Naive thymus-derived CD4-positive, alpha-beta T cell (primary cell): Measurements from ENCODE around the gene PTK6. TPM values are rescaled to one million over a fixed set of nuclear protein-coding genes. Genes with fewer than 3 reads are reported as not detected.
A peak's percentile ranks its signal among the peaks of the same experiment; 100 is the strongest.

Experiments used
- ATAC-seq: fragments of 150-1000 bp; cut with Tn5 transposase; 2 replicates; pipeline ENCODE4 v1.10.0; 2021; ENCODE audit warnings: mild to moderate bottlenecking, moderate library complexity
- CTCF ChIA-PET: fragments of 350-600 bp; sonication (Branson Sonifier 250); formaldehyde crosslinking; loops from one replicate; lab custom pipeline; 2021; ENCODE audit warnings: antibody characterized with exemption; lab: Charles Lee
- POLR2A ChIA-PET: fragments of 350-600 bp; sonication (Branson Sonifier 250); formaldehyde crosslinking; loops from one replicate; lab custom pipeline; 2021; ENCODE audit warnings: antibody characterized with exemption, inconsistent platforms; lab: Charles Lee
- DNase-seq, 9 donors: peaks; one replicate each; pipeline versions ENCODE4 v3.0.0 to v3.0.0-alpha.2; 2020 to 2022; ENCODE audit warnings: mixed read lengths in 1 of 9
- H3K27ac ChIP-seq: one replicate; pipeline ENCODE4 v1.7.0; 2013; ENCODE audit warnings: mild to moderate bottlenecking, low read depth, low read length, moderate library complexity
- H3K27me3 ChIP-seq, 2 donors: one replicate each; pipeline ENCODE4 v1.7.0; 2013; ENCODE audit warnings: low read length in 2 of 2, mild to moderate bottlenecking in 2 of 2, moderate library complexity in 2 of 2; ENCODE audit not compliant: control insufficient read depth in 2 of 2, insufficient read depth in 2 of 2
- H3K36me3 ChIP-seq, 3 experiments: 1 replicate in 2 of 3; 2 replicates in 1 of 3; pipeline ENCODE4 v1.7.0; 2013; ENCODE audit warnings: low read length in 3 of 3, mild to moderate bottlenecking in 3 of 3, moderate library complexity in 1 of 3; ENCODE audit not compliant: insufficient read depth in 3 of 3, control insufficient read depth in 2 of 3
- H3K4me1 ChIP-seq, 2 donors: one replicate each; pipeline ENCODE4 v1.7.0; 2013; ENCODE audit warnings: low read length in 2 of 2, mild to moderate bottlenecking in 2 of 2, moderate library complexity in 1 of 2; ENCODE audit not compliant: control insufficient read depth in 2 of 2, insufficient read depth in 2 of 2
- H3K4me3 ChIP-seq: 2 replicates; pipeline ENCODE4 v1.7.0; 2013; ENCODE audit warnings: mild to moderate bottlenecking, low read length
- H3K9me3 ChIP-seq, 3 experiments: 1 replicate in 2 of 3; 2 replicates in 1 of 3; pipeline ENCODE4 v1.7.0; 2013; ENCODE audit warnings: low read length in 3 of 3; ENCODE audit not compliant: control insufficient read depth in 2 of 3
- H3K27ac Mint-ChIP-seq, 9 donors: one replicate each; pipeline ENCODE4 v1.8.0; 2020 to 2022; ENCODE audit warnings: mixed read lengths in 9 of 9, mild to moderate bottlenecking in 8 of 9, moderate library complexity in 5 of 9, inconsistent platforms in 2 of 9
- H3K27me3 Mint-ChIP-seq, 5 donors: one replicate each; pipeline ENCODE4 v1.8.0; 2021 to 2022; ENCODE audit warnings: mixed read lengths in 5 of 5, mild to moderate bottlenecking in 1 of 5
- H3K36me3 Mint-ChIP-seq, 5 donors: one replicate each; pipeline ENCODE4 v1.8.0; 2020 to 2022; ENCODE audit warnings: mixed read lengths in 5 of 5, mild to moderate bottlenecking in 3 of 5, inconsistent platforms in 1 of 5
- H3K4me1 Mint-ChIP-seq, 7 donors: one replicate each; pipeline ENCODE4 v1.8.0; 2020 to 2022; ENCODE audit warnings: mixed read lengths in 7 of 7, mild to moderate bottlenecking in 3 of 7, inconsistent platforms in 1 of 7
- H3K4me3 Mint-ChIP-seq, 10 donors: one replicate each; pipeline ENCODE4 v1.8.0; 2020 to 2022; ENCODE audit warnings: mild to moderate bottlenecking in 10 of 10, mixed read lengths in 10 of 10, moderate library complexity in 6 of 10, inconsistent platforms in 2 of 10
- H3K9me3 Mint-ChIP-seq, 11 donors: one replicate each; pipeline ENCODE4 v1.8.0; 2020 to 2022; ENCODE audit warnings: mixed read lengths in 11 of 11, mild to moderate bottlenecking in 4 of 11, inconsistent platforms in 1 of 11, moderate library complexity in 1 of 11
- intact Hi-C, 2 donors: fragments of 100-400 bp; cut with micrococcal nuclease; formaldehyde crosslinking; loops; one replicate each; pipeline ENCODE4 v1.15.1; 2023
- polyA plus RNA-seq, 2 donors: library from polyadenylated mRNA; unstranded; fragments of 300-500 nt; fragmentation: Illumina TruSeq; gene quantifications; one replicate each; pipeline ENCODE4 v1.2.3, GENCODE V29; 2021
- total RNA-seq, 6 experiments: library from RNA in 5 of 6; stranded (reverse) in 5 of 6; gene quantifications; 1 replicate in 5 of 6; 2 replicates in 1 of 6; pipeline ENCODE4 v1.2.3 and lab custom pipeline; 2021 to 2026

Gene PTK6
- total and polyA plus RNA-seq, 7 experiments from 2014 or later, result 0.07 to 0.96 (median 0.40) TPM; not detected in 1

DNA sequence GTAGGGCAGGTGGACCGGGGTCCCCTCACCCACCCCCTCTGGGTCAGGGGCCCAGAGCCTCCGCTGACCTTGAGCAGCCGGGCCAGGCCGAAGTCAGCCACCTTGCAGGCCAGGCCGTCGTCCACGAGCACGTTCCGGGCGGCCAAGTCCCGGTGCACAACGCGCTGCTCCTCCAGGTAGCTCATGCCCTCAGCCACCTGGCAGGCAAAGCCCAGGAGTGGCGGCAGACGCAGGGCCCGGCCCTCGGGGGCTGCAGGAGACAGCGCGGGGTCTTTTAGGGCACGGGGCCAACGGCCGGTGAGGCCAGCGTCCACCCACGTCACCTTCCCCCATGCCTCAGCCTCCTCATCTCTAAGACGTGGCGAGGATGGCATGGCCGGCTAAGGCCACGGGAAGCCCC is 4.2 kb upstream of the PTK6 start:
- no peak overlapping the region for H3K4me3 Mint-ChIP-seq

GRCh38 chr20:63540417-63541186 is 3.4 kb upstream of the PTK6 start:
- Histone ChIP-seq H3K9me3 (no peaks in the 10 kb centered on the region), H3K27ac (no peak overlapping the region), H3K36me3 (no peaks in the 10 kb centered on the region), H3K27me3 (no peaks in the 10 kb centered on the region), H3K4me3 (no peak overlapping the region), H3K4me1 (peaks cover 15 to 21% of the 10 kb centered on the region in 2 donors)
- Mint-ChIP-seq H3K4me3 (peak overlapping the region in 1 of 10 donors; percentile 50), H3K9me3 (no peaks in the 10 kb centered on the region), H3K4me1 (peaks cover 4 to 13% (median 11%) of the 10 kb centered on the region in 7 donors), H3K27me3 (peaks cover 0 to 4% (median 0%) of the 10 kb centered on the region in 5 donors), H3K27ac (no peak overlapping the region), H3K36me3 (no peaks in the 10 kb centered on the region)
- ChIA-PET POLR2A (interaction anchor here (1.1 to 7.4 kb wide), 3 partner anchors 10 to 354 kb away, joined by 3 to 89 read pairs (median 3); partner anchors contain the start of genes DNAJC5 and PPDPF), CTCF (interaction anchor here (1.0 kb wide), 1 partner anchor 12 kb away, joined by 4 read pairs; no protein-coding TSS in a partner anchor)
- DNase-seq (no peak), ATAC-seq (no peak)
- intact Hi-C loops, result no loop called here

More for the DNA sequence above, 4.2 kb upstream of the PTK6 start:
- H3K27me3 Mint-ChIP-seq, result peaks cover 0 to 4% (median 0%) of the 10 kb centered on the region in 5 donors
- CTCF ChIA-PET, result interaction anchor here (1.0 kb wide), 1 partner anchor 11 kb away, joined by 4 read pairs; no protein-coding TSS in a partner anchor
- intact Hi-C loops, result no loop called here
- H3K9me3 ChIP-seq, result no peaks in the 10 kb centered on the region
- H3K36me3 ChIP-seq, result no peaks in the 10 kb centered on the region
- no peaks in the 10 kb centered on the region for H3K27me3 ChIP-seq
- H3K27ac ChIP-seq, result no peak overlapping the region
- DNase-seq (no peak), ATAC-seq (no peak)
- peaks cover 15 to 21% of the 10 kb centered on the region in 2 donors for H3K4me1 ChIP-seq
- H3K27ac Mint-ChIP-seq, result no peak overlapping the region
- POLR2A ChIA-PET, result interaction anchor here (7.4 kb wide), 1 partner anchor 19 kb away, joined by 89 read pairs; the partner anchor contains the start of gene PPDPF
- no peaks in the 10 kb centered on the region for H3K36me3 Mint-ChIP-seq
- peaks cover 4 to 12% (median 9%) of the 10 kb centered on the region in 7 donors for H3K4me1 Mint-ChIP-seq
- H3K9me3 Mint-ChIP-seq, result no peaks in the 10 kb centered on the region
- H3K4me3 ChIP-seq, result no peak overlapping the region

DNA sequence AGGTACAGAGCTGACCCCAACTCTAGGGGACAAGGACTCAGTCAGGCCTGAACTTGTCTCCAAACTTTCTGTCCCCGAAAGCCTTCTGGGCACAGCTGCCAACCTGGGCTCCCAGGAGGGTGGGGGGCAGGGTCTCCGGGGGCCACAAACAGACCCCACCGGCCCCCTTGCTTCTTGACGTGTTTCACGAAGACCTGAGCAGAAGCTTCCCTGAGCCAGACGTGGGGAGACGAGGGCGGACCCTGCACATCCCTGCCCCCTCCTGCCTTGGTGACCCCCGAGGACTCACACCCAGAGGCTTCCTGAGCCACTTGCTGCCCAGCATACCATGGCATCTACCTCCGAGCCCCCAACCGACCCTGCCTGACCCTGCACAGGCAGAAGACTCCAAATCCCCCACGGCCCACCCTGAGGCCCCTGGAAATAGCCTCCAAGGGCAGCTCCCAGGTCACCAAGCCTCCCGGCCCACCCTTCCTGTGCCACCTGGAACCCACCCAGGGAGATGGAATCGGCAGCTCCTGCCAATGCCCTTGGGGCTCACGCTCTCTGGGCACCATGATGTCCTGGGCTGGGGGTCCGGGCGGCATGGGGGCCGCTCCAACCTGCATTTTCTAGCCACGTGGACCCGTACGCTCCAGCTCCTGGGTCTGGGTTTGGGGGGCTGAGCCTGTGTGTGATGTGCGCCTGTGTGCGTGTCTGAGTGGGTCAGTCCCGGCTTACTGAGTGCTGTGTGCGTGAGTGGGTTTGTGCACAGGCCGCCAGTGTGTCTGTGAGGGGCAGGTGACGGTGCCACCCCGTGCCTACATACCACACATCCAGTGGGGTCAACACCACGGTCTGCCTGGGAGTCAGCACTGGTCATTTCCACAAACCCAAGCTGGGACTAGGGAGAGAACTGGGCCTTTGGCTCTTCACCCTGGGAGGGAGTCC is 2.5 kb upstream of the PTK6 start:
- H3K36me3 Mint-ChIP-seq, result no peaks in the 10 kb centered on the region
- no peak overlapping the region for H3K4me3 ChIP-seq
- ATAC-seq (no peak), DNase-seq (no peak)
- H3K27me3 Mint-ChIP-seq, result no peaks in the 10 kb centered on the region
- H3K27me3 ChIP-seq, result no peaks in the 10 kb centered on the region
- peak overlapping the region; percentile 83 for H3K27ac ChIP-seq
- no peaks in the 10 kb centered on the region for H3K9me3 ChIP-seq
- H3K27ac Mint-ChIP-seq, result peak overlapping the region in 2 of 9 donors; percentile 41 to 59
- H3K9me3 Mint-ChIP-seq, result no peaks in the 10 kb centered on the region
- peaks cover 4 to 13% (median 11%) of the 10 kb centered on the region in 7 donors for H3K4me1 Mint-ChIP-seq
- CTCF ChIA-PET, result interaction anchor here (0.5 to 3.4 kb wide), 5 partner anchors 13 to 432 kb away, joined by 4 to 18 read pairs (median 4); partner anchors contain the start of genes ARFRP1 and ZGPAT
- H3K4me1 ChIP-seq, result peaks cover 15 to 21% of the 10 kb centered on the region in 2 donors
- peak overlapping the region in 2 of 10 donors; percentile 3 to 17 for H3K4me3 Mint-ChIP-seq
- H3K36me3 ChIP-seq, result no peaks in the 10 kb centered on the region
- intact Hi-C loops, result loop anchor here (5.0 to 10.0 kb wide), 8 partner anchors 168 to 538 kb away; partner anchors contain the start of genes ARFRP1 (in 1 of the 2), C20orf204 (in 1 of the 2), LIME1 (in 1 of the 2) and RGS19 (in 1 of the 2)
- POLR2A ChIA-PET, result interaction anchor here (0.6 to 7.4 kb wide), 6 partner anchors 8 to 355 kb away, joined by 3 to 89 read pairs (median 4); partner anchors contain the start of genes DNAJC5, HELZ2, PPDPF and SRMS

DNA sequence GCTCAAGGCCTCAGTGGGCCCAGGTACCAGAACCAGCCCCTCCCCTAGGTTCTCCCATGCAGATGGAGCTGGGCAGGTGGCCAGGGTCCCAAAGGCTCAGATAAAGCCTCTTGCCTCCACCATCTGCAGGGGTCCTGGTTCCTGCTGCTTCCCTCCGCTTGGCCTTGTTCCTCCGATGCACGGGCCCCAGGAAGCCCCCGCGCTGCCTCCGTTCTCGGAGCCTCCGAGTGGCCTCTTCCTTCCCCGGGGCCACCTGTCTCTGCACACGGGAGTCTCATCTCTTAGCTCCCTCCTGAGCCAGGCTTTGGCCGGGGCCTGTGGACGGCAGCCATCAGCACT is 1.9 kb upstream of the PTK6 start:
- peak overlapping the region; percentile 83 for H3K27ac ChIP-seq
- peaks cover 15 to 21% of the 10 kb centered on the region in 2 donors for H3K4me1 ChIP-seq
- Mint-ChIP-seq H3K36me3 (no peaks in the 10 kb centered on the region), H3K27ac (peak overlapping the region in 1 of 9 donors; percentile 21), H3K27me3 (no peaks in the 10 kb centered on the region), H3K4me1 (peaks cover 4 to 13% (median 11%) of the 10 kb centered on the region in 7 donors), H3K4me3 (peak overlapping the region in 2 of 10 donors; percentile 3 to 17), H3K9me3 (no peaks in the 10 kb centered on the region)
- H3K4me3 ChIP-seq, result no peak overlapping the region
- ChIA-PET POLR2A (interaction anchor here (0.6 to 7.4 kb wide), 12 partner anchors 9 to 504 kb away, joined by 3 to 89 read pairs (median 4); partner anchors contain the start of genes DNAJC5, HELZ2, PPDPF and SRMS), CTCF (interaction anchor here (0.8 to 3.4 kb wide), 9 partner anchors 13 to 499 kb away, joined by 3 to 18 read pairs (median 4); partner anchors contain the start of genes ARFRP1 and ZGPAT)
- H3K27me3 ChIP-seq, result no peaks in the 10 kb centered on the region
- no peaks in the 10 kb centered on the region for H3K9me3 ChIP-seq
- intact Hi-C loops, result loop anchor here (5.0 to 10.0 kb wide), 8 partner anchors 168 to 538 kb away; partner anchors contain the start of genes ARFRP1 (in 1 of the 2), C20orf204 (in 1 of the 2), LIME1 (in 1 of the 2) and RGS19 (in 1 of the 2)
- DNase-seq, result no peak
- ATAC-seq, result no peak
- no peaks in the 10 kb centered on the region for H3K36me3 ChIP-seq

DNA sequence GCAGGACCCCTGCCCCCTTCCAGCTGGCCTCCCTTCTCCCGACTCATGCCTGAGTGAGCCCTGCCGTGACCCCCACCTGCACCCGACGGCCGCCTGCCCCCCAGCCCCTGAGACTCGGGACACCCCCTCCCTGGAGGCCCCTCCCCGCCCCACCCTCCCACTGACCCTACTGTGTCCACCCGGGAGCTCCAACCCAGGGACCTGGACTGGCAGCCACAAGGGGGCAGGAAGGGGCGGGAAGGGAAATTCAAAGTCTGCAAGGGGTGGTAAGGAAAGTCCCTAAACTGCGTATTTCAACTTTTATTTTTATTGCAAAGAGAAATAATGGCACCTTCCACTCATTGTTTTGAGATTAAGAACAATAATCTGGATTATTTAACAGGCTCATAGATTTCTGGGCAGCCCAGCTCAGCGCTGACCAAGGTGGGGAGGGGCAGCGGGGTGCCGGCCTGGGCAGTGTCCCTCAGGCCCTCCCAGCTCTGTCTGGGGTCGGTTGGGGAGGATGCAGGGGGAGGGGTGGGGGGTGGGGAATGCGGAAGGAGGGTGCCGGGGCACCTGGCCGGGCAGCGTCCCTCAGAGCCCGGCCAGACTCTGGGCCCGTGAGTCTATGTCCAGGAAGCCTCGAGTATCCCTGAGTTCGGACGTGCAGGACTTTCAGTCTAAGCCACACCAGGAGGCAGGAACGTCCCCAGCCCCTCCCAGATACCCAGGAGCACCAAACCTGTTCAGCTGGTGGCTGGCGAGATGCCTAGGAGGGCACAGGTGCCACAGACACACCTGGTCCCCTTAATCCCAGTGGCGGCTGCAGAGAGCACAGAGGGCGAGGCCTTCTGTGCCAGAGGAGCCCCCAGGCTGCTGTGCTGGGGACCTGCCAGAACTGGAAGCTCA is 1.3 kb upstream of the PTK6 start:
- Histone ChIP-seq H3K36me3 (no peaks in the 10 kb centered on the region), H3K9me3 (no peaks in the 10 kb centered on the region), H3K4me3 (peak overlapping the region; percentile 68), H3K27ac (peak overlapping the region; percentile 83), H3K27me3 (no peaks in the 10 kb centered on the region), H3K4me1 (peaks cover 15 to 21% of the 10 kb centered on the region in 2 donors)
- Mint-ChIP-seq H3K4me3 (peak overlapping the region; percentile 29 to 86 (median 75)), H3K36me3 (no peaks in the 10 kb centered on the region), H3K9me3 (no peaks in the 10 kb centered on the region), H3K4me1 (peaks cover 0 to 11% (median 7%) of the 10 kb centered on the region in 7 donors), H3K27me3 (no peaks in the 10 kb centered on the region), H3K27ac (peak overlapping the region; percentile 42 to 91 (median 78))
- intact Hi-C loops, result loop anchor here (1.0 to 10.0 kb wide), 20 partner anchors 15 to 582 kb away; partner anchors contain the start of genes ARFRP1 (in 2 of the 2), UCKL1 (in 2 of the 2), C20orf204 (in 1 of the 2) and LIME1 (in 1 of the 2)
- DNase-seq (peak in 3 of 9 donors; percentile 38 to 73 (median 56)), ATAC-seq (peak; percentile 28)
- ChIA-PET CTCF (interaction anchor here (0.7 to 3.4 kb wide), 19 partner anchors 12 to 500 kb away, joined by 3 to 18 read pairs (median 4); partner anchors contain the start of genes ARFRP1, LIME1, PPDPF and ZGPAT), POLR2A (interaction anchor here (0.6 to 7.4 kb wide), 23 partner anchors 9 to 693 kb away, joined by 3 to 89 read pairs (median 4); partner anchors contain the start of genes GMEB2, LIME1, PPDPF and RTEL1)
